Renal cortical epithelial cell (primary cell): ENCODE measurements around the gene SIK3. TPM values are rescaled to one million over a fixed set of nuclear protein-coding genes. Genes with fewer than 3 reads are reported as not detected.
"Not testable (repeated sequence)": the region's sequence is repeated elsewhere in the genome, so short reads cannot be mapped to it uniquely, and the experiment has no call there.

Source experiments
- DNase-seq: peaks from one replicate; pipeline ENCODE4 v3.0.0-alpha.2; 2011; ENCODE audit warnings: low read depth
- total RNA-seq: library from RNA; depleted of rRNA; stranded (reverse); fragments of >200 nt; gene quantifications from 2 replicates; pipeline ENCODE4 v1.2.3, GENCODE V29; 2014

SIK3 gene
- total RNA-seq, 1 donor from 2014 or later = 31.3 TPM

DNA sequence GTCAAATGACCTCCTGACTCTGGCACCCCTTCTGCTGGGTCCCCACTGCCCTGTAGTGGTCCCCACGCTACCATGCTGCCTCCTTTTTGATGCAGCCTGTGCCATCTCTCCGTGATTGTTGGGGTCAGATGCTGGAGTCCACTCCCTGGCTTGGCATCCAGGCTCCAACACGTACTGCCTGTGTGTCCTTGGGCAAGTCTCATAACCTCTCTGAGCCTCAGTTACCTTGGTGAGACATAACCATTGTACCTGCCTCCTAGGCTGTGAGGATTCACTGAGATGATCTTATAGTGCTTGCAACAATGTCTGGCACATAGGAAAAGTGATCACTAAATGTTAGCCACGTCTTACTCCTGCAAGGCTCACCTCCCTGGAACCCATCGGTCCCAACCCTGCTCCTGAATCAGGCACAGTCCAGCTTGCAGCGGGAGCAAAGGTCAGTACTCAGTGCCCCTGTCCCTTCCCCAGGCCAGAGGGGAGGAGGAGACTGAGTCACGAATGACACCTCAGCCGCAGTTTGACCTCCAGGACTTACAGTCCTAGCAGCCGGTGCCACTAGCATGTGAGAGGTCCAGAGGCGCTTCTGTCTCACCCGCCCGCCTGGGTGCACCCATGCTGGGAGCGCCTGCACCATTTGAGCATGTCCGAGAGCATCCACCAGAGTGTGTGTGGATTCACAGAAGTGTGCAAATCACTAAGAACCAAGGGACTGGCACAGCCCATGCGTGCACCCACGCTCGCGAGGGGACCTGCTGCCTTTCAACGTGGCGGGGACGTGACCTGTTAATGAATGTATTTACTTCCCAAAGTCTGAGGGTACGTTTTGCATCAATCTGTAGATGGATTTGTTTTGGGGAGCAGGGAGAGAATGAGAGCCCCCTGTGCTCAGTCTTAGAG, 272.1 kb downstream of the SIK3 start:
- DNase-seq = no peak

DNA sequence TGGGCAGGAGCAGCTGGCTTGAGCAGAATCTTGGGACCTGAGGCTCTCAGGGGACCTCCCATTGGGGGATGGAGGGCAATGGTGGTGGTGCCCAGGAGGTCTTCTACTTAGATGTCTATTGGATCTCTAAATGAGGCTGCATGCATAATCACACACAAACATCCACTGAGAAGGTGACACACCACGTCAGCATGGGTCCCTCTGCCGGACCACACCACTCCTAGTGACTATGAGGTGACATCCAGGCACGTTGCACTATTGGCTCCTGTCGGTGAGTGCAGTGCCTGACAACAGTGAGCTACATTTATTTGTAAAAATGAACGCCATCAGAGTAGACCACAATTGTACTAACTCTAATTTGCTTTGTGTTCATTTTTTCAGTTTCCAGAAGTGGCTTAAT, 272.8 kb downstream of the SIK3 start:
- DNase-seq = no peak

DNA sequence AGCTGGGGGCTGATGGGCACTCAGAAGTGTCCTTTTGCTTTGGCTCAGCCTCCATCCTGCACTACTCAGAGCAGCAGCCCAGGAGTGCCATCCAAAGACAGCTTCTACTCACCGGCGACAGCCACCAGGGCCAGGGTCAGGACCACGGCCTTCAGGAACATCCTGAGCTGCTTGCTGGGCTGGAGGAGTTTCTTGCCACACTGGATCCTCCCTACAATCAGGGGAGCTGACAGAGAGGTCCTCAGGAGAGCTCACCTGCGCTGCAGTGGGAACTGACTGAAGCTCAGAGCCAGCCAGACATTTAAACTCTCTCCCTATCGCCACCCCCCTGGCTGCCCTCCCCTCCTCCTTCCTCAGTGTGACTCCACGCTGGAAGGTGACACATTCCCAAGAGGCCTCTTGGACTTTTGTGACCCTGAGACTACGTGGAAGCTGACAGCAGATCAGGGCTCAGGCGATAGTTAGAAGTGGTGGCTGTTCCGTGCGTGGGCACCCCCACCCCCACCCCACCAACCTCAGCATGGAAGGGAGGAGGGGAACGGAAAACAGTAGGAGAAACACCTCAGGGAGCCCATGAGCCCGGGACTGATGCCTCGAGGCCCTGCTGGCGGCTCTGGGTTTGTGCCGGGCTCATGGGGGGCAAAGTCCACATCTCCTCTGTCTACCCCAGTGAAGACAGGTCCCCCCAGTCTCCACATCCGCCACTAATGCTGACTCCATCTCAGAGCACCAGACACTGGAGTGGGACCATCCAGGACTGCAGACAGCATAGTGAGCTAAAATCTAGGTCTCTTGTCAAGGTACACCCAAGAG, 275.0 kb downstream of the SIK3 start, which contains the start of gene APOA4:
Gene APOA4, minus strand, starts transcription at position 274 of the 813 bp plus-strand sequence. Its CDS starts 113 bp downstream, at position 161.
- no peak for DNase-seq

DNA sequence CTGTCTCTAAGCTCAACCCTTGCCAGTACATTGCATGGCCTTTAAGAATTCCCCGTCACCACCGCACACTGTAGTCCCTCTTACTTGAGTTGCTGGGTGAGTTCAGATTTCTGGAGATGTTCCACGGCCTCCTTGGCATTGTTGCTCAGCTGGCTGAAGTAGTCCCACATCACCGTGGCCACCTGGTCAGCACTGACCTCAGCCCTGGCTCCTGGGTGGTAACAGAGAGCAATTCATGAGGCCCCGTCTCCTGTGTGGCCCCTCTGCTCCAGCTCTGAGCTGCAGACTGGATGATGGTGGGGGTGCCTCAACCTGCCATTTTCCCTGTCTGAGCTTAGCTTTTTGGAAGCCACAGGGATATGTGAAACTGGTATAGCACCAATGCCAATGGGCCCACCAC, 275.7 kb downstream of the SIK3 start:
- DNase-seq = no peak

DNA sequence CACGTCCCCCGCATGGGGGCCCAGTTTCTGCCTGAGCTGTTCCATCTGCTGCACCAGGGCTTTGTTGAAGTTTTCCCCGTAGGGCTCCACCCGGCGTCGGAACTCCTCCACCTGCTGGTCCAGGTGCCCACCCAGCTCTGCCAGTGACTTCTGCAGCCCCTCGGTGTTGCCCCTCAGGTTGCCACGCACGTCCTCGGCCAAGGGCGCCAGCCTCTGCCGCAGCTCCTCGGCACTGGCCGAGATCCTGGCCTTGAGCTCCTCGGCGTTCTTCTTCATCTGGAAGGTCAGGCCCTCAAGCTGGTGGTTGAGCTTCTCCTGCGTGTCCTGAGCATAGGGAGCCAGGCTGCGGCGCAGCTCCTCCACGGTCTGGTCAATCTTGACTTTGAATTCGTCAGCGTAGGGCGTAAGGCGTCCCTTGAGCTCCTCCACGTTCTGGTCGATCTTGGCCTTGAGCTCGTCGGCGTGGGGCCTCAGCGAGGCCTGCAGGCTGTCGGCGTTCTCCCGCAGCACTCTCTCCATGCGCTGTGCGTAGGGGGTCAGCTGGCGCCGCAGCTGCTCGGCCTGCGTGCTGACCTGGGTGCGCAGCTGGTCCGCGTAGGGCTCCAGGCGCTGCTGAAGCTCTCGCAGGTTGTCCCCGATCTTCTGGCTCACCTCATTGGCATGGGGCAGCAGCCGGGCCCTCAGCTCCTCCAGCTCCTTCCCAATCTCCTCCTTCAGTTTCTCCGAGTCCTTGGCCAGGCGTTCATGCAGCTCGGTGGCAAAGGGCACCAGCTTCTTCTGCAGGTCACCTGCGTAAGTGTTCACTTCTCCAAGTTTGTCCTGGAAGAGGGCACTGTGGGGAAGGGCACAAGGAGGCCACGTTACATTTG, 276.9 kb downstream of the SIK3 start:
- no peak for DNase-seq

DNA sequence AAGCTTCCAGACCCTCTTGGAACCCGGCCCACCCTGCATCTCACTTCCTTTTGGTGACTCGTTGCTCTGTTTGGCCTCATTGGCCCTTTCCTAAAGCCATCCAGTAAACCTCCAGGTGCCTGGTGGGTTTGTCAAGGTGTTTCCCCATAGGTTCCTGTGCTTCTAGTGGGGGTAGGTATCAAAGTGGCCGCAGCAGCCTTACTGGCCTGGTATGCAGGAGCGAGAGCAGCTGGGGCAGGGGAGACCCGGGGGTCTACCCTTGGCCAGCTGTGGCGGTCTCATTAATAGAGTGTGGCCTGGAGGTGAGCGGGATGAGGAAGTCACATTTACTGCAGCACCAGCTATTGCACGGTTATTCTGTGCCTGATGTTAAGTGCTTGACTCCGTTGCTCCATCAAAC, 279.2 kb downstream of the SIK3 start:
- DNase-seq = no peak

DNA sequence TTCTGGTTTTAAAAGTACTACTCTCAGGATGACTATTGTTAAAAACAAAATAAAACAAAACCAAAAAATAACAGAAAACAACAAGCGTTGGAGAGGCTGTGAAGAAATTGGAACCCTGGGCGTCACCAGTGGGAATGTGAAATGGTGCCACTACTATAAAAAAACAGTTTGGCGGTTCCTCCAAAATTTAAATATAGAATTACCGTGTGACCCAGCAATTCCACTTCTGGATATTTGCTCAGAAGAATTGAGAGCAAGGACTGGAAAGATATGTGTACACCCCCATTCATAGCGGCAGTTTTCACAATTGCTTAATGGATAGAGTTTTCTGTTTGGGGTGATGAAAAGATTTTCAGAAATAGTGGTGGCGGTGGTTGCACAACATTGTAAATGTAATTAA, 283.7 kb downstream of the SIK3 start:
- no peak for DNase-seq

DNA sequence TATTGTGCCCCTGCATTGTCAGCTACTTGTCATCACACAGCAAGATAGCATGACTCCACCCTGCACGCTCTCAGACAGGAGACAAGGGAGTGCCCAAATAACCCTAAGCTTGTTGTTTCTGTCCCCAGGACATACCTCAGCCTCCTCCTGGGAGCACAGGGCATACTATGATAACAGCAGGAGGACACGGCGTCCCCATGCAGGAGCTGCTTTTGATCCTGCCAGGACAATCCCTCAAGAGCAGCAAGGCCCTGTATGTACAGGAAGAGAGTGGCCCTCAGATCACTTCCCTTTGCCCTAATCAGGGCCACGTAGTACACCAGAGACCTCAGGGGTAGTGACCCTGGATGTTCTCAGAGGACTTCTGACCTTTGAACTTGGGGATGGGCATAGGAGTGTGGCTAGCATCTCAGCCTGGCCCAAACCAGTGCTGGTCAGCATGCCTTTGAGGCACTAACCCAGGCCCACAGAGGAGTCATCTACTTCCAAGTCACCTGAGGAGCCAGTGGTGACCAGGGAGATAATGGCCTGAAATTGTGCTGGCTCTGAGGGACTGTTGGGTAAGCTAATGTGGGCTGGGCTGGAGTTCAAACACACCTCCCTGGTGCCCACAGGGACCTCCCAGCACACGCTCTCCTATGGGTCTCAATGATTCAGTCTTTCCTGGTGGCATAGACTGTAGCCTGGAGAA, 284.3 kb downstream of the SIK3 start:
- no peak for DNase-seq

DNA sequence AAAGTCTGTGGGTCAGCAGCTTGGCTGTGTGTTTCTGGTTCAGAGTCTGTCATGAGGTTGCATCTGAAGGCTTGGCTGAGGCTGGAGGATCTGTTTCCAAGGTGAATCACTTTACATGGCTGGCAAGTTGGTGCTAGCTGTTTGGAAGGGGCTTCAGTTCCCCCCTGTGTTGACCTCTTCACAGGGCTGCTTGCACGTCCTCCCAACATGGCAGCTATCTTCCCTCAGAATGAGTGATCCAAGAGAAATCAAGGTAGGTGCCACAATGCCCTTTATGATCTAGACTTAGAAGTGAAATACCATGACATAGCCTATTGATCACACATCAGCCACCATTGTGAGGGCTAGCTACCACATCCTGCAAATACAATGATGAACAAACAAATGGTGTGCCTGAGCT, 285.1 kb downstream of the SIK3 start:
- no peak for DNase-seq

DNA sequence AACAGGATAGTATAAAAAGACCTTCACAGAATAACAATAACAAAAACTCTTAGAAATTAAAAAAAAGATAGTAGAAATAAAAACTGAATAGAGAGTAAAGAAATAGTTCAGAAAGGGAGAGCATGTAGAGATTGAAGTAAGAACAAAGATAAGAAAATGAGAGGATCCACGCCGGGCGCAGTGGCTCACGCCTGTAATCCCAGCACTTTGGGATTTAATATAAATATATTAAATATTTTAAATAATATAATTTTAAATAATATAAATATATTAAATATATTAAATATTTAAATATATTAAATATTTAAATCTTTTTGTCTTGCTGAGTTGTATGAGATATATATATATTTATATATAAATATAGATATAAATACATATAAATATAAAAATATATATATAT, 286.1 kb downstream of the SIK3 start:
- no peak for DNase-seq

DNA sequence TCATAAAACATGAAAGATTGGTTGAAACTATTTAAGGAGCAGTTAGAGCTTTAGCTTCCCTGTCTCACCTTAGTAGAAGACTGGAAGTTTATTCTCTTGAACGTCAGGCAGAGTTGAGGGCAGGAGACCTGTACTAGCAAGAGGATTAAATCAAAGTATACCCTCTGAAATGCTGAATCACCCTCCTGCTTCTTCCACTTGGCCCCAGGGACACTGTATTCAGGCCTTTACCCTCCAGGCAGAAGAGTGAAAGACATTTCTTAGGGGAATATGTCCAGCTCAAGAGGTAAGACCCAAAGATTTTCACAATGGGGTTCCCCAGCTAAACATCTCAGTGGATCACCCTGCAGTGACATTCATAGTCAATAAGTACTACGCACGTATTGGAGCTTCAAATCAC, 287.0 kb downstream of the SIK3 start:
- DNase-seq = no peak

DNA sequence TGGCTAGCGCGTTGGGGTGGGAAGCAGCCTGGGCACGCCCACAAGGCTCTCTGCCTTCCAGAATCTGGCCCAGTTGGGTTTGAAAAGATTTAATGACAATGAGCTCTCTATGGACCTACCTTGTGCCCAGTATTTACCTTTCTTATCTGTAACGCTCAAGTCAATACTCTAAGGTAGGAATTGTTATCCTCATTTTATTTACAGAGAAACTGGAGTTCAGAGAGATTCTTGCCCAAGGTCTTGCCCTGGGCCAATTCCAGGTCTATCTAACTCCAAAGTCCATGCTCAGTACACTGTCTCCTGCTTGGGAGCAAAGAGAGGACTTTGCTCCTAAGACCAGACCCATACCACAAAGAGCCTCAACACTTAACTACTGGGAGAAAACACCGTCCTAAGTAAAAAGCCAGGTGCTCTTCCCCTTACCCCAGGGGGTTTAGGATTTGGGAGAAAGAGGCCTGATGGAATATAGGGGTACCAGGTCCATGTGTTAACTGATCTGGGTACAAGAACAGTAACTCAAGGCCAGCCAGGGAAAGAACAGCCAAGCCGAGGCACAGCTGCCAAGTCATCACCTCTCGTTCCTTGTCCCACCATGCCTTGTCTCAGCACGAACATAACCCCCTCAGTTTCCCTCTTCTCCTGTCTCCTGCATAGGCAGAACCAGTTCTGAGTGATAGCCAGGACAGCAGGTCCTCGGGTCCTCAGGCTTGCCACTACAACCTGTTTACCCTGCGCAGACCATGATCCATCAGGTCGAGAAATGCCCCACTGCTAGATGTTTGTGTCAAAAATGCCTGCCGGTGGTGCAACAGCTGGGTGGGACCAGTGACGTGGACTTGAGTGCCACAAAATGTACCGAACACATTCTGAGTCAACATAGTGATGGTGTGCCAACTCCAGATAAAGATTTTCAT, 289.7 kb downstream of the SIK3 start:
- DNase-seq = no peak

DNA sequence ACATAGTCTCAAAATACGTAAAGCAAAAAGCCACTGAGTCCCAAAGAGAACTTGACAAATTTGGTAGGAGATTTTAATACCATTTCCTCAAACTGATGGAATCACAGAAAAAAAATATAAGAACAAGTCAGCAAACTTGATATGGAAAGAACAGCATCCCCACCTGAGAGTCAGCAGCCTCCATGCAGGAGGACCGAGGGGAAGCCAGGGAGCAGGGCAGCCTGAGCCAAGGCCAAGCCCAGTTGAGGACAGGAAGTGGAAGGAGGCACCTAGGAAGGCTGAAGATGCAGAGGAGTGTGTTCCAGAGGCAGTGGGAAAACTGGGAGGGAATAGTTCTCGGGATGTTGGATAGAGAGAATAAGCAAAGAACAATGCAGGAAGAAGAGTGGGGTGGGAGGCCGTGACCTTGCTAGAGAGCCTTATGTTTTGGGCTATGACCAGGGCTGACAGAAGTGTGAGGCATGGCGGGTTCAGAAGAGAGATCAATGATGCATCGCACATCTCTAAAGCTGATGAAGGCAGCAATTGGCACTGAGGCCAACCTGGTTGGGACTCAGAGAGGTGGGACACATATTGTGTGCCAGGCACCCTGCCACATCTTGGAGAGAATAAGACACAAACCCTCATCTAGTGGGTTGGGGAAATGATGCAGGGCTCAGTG, 290.5 kb downstream of the SIK3 start:
- DNase-seq = no peak

DNA sequence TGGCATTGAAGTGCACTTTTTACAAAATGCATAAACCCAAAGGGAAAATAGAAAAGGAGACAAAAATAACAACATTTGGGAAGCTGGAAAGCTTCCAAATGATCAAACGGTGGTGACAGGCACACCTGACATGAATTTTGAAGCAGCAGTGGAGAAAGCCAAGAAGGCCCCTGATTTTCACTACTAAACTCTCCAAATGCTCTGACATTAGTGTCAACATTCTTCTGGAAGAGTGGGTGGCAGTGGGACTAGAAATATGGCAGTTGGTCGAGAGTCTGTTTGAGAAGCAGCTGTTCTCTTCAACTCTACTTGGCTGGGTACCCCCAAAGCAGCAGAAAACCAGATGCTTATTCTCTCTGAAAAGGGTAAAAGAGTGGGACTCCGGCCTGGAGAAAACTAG, 294.2 kb downstream of the SIK3 start:
- no peak for DNase-seq

DNA sequence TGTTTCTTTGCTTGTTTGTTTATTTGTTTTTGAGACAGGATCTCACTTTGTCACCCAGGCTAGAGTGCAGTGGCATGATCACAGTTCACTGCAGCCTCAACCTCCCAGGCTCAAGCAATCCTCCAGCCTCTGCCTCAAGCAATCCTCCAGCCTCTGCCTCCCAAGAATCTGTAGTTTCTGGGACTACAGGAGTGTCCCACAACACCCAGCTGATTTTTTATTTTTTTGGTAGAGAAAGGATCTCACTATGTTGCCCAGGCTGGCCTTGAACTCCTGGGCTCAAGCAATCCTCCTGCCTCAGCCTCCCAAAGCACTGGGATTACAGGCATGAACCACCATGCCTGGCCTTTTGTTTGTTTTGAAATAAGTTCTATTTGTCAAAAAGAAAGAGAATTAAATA, 296.6 kb downstream of the SIK3 start:
- not testable (repeated sequence) for DNase-seq

DNA sequence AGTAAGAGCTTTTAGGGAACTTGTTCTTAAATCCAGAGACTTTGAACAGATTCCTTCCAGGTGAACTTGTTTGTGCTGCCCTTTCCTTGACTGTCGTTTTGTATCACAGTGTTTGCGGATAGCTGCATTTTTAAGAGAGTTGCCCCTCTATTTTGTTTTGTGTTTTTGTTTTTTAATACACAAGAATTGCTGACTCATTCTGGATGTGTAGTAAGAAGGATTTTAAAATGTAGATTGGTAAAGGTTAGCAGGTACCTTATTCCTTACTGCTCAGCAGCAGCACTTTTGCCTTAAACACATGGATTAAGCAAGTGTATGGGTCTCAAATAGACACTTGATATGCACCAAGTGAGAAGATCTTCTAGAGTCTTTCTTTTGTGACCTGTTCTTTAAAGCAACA, 297.6 kb downstream of the SIK3 start:
- no peak for DNase-seq

DNA sequence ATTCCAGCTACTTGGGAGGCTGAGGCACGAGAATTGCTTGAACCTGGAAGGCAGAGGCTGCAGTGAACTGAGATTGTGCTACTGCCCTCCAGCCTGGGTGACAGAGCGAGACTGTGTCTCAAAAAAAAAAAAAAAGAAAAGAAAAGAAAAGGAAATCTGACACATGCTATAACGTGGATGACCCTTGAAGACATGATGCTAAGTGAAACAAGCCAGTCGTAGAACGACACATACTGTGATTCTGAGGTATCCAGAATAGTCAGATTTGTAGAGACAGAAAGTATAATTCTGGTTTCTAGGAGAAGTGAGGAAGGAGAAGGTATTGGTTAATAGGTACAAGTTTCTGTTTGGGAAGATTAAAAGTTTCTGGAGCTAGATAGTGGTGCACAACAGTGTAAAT, 299.9 kb downstream of the SIK3 start:
- no peak for DNase-seq

DNA sequence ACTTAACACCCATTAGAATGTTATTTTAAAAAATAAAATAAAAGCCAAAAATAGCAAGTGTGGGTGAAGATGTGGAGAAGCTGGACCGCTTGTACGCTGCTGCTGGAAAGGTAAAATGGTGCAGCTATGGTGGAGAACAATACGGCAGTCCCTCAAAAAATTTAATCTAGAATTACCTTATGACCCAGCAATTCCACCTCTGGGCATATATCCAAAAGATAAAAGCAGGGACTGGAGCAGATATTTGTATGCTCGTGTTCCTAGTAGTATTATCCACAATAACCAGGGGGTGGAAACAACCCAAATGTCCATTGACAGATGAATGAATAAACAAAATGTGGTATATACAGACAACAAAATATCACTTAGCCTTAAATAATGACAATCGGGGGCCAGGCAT, 300.4 kb downstream of the SIK3 start:
- DNase-seq = no peak

DNA sequence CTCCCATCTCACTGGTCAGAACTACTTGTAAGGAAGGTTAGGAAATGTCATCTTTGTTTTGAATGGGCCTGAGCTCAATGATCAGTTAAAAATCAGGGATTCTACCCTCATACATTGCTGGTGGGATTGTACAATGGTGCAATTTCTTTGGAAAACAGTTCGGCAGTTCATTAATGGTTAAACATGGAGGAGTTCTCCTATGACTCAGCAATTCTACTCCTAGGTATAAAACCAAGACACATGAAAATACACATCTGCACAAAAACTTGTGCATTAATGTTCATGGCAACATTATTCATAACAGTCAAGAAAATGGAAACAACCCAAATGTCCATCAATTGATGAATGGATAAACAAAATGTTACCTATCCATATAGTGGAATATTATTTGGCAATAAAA, 301.7 kb downstream of the SIK3 start:
- DNase-seq = peak; percentile 62

DNA sequence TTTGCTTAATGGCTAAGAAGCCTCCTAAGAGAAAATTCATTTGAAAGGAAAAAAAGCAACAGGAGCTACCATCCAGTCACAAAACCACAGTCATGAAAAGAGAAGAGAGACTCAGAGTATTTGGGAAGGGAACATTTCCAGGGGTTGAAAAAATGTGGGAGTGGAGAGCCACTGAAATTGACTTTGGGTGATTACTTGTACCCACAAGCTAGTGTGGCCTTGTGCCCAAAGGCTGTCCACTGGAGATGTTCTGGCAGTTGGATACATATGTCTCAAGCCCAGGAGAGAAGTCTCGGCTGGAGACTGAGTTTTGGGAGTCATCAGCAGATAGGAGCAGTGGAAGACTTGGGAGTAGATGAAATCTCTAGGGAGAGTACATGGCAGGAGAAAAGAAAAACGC, 303.4 kb downstream of the SIK3 start:
- DNase-seq = no peak
